NCI-H1105 treated with DMSO at 0.1 percent for 48 hours (cell line): ENCODE data around the gene ZZZ3.
A peak's percentile ranks its signal among the peaks of the same experiment; 100 is the strongest.
"Not testable (repeated sequence)": the region's sequence is repeated elsewhere in the genome, so short reads cannot be mapped to it uniquely, and the experiment has no call there.

Experiments used
- DNase-seq: peaks from one replicate; lab custom pipeline; 2025; lab: John Stamatoyannopoulos, UW

ZZZ3 gene

GRCh38 chr1:77682460-77683159, at the start of gene ZZZ3:
Gene ZZZ3, minus strand, starts transcription at chr1:77682658. Its CDS starts 49,304 bp downstream, at chr1:77633354.
- peak; percentile 95 for DNase-seq

DNA sequence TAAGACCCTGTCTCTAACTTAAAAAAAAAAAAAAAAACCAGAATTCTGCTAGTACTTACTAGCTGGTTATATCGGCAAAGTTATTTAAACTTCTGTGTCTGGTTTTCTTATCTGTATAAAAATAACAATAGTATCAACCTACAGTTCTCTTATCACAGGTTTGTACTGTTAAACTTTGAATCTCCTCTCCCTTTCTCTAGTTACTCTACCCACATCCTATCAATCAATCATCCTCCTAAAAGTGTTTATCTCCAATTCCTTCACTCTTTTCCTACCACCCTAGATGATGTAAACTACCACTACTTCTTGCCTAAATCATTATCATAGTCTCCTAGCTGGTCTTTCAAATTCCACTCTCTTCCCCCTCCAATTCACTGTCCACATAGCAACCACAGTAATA, 49.6 kb upstream of the ZZZ3 start:
- DNase-seq = no peak

DNA sequence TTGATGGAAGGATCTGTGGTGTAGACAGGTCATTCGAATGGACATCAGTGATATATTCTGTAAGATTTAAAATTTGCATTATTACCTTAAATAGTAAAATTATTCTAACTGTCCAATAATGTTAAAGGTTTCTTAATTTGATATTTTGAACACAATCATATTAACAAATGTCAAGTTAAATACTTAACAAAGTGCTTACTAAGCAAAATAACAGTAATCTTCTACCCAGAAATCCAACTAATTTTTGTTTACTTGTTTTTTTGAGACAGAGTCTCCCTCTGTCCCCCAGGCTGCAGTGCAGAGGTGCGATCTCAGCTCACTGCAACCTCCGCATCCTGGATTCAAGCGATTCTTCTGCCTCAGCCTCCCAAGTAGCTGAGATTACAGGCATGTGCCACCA, 43.2 kb upstream of the ZZZ3 start:
- no peak for DNase-seq

DNA sequence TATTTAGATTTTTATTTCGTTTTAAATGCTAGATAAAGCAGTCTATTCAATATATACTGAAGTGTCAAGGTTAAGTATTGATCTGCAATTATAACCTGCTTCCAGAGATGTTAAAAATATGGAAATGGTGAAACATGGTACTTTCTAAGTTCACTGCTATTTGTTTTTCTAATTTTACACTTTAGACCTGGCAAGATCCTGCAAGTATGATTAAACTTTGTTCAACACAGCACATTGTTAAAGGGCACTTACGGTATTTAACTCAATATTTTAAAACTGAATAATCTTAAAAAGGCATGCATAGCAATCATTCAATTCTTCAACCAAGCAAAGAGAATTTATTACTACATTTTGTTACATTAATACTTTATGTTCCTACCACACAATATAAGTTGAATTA, 35.7 kb upstream of the ZZZ3 start:
- DNase-seq = no peak

GRCh38 chr1:77716065-77716464, 33.6 kb upstream of the ZZZ3 start:
- no peak for DNase-seq

GRCh38 chr1:77709727-77710126, 27.3 kb upstream of the ZZZ3 start:
- DNase-seq = no peak

GRCh38 chr1:77706321-77706720, 23.9 kb upstream of the ZZZ3 start:
- no peak for DNase-seq

DNA sequence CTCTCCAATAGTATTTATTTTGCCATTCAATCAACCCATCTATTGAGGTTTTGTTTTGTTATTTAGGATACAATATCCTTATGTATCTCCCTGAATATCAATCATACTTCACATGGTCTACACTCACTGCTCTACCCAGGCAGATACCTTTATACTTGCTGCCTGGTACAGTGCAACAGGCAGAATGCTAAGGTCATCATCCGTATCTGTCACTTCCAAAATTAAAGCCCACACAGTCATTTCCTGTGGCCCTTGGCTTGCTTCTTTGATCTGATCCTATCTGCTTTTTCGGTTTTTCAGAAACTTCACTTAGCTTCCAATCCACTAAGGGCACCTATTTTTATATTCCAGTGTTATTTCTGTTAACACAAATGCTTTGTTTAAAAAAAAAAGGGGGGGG, 22.3 kb upstream of the ZZZ3 start:
- DNase-seq = no peak

GRCh38 chr1:77699673-77700072, 17.2 kb upstream of the ZZZ3 start:
- not testable (repeated sequence) for DNase-seq

DNA sequence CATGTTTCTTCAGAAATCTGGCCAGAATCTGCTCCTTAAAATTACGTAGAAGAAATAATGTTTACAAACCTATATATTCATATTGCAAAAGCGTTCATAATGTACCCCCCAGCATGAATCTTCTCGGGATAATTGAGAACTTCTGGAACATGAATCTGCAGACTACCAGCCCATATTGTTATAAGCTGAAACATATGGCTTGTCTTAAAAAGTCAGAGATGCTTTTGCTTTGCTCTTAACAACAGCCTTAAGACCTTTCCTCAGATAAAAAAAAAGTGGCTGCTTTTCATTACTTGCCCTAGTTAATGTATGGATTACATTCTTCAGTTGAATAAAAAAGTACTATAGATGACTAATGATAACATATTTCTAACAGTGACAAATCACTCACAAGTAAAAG, 15.0 kb upstream of the ZZZ3 start:
- DNase-seq = no peak

GRCh38 chr1:77688939-77689338, 6.5 kb upstream of the ZZZ3 start:
- DNase-seq = no peak

DNA sequence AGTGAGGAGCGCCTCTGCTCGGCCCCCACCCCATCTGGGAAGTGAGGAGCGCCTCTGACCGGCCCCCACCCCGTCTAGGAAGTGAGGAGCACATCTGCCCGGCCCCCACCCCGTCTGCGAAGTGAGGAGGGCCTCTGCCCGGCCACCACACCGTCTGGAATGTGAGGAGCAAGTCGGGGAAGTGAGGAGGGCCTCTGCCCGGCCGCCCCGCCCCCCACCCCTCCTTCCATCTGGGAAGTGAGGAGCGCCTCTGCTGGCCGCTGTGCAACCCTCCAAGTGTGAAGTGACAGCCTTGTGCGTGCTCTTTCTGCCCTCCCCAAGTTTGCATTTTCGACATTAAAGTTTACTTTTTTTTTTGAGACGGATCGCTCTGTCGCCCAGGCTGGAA, 5.1 kb upstream of the ZZZ3 start:
- DNase-seq = no peak

DNA sequence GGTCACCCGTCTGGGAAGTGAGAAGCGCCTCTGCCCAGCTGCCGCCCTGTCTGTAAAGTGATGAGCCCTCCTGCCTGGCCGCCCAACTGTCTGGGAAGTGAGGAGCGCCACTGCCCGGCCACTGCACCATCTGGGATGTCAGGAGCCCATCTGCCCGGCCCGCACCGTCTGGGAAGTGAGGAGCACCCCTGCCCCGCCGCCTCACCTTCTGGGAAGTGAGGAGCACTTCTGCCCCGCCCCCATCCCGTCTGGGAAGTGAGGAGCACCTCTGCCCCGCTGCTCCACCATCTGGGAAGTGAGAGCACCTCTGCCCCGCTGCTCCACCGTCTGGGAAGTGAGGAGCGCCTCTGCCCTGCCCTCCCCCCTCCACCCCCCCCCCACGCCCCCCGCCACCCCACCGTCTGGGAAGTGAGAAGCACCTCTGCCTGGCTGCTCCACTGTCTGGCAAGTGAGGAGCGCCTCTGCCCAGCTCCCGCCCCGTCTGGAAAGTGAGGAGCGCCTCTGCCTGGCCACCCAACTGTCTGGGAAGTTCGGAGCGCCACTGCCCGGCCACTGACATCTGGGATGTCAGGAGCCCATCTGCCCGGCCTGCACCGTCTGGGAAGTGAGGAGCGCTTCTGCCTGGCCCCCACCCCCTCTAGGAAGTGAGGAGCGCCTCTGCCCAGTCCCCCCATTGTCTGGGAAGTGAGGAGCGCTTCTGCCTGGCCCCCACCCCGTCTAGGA, 4.5 kb upstream of the ZZZ3 start:
- DNase-seq = no peak

- peak; percentile 93 for DNase-seq
Measured at GRCh38 chr1:77683160-77684148, 996 bp upstream of the ZZZ3 start.

GRCh38 chr1:77680173-77680572, 2.3 kb downstream of the ZZZ3 start:
- no peak for DNase-seq

DNA sequence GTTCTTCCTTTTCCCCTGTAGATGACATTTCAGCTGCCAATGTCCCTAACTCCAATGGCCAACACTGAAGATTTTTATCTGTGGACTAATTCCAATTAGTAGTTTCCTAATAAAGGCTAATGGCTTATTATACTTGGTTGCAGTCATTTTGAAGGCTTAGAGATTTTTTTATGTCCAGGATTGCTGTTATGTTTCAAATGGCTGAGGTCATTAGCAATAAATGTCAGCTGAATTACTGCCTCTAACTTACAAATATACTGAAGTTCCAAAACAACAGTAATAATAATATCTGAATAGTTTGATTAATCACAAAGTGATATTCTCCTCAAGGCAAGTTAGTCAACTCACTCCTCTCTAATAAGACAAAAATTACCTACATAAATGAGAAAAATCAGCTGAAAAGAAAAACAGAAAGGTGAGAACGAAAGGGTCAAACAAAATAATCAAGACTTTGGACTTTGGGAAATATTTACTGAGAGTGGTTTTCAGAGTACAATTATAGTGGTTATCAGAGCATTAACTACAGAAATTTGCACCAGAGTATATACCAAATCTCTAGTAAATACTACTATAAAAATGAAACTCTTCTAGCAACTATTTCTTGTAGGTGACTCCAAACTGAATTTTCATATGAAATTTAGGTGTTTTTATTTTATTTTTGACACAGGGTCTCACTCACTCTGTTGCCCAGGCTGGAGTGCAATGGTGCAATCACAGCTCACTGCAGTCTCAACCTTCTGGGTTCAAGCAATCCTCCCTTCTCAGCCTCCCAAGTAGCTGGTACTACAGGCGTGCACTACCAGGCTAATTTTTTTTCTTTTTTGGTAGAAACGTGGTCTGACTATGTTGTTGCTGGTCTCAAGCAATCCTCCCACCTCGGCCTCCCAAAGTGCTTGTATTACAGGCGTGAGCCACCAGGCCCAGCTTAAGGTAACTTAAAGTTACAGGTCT, 3.5 kb downstream of the ZZZ3 start:
- no peak for DNase-seq

- not testable (repeated sequence) for DNase-seq
Measured at GRCh38 chr1:77674807-77675206, 7.7 kb downstream of the ZZZ3 start.

DNA sequence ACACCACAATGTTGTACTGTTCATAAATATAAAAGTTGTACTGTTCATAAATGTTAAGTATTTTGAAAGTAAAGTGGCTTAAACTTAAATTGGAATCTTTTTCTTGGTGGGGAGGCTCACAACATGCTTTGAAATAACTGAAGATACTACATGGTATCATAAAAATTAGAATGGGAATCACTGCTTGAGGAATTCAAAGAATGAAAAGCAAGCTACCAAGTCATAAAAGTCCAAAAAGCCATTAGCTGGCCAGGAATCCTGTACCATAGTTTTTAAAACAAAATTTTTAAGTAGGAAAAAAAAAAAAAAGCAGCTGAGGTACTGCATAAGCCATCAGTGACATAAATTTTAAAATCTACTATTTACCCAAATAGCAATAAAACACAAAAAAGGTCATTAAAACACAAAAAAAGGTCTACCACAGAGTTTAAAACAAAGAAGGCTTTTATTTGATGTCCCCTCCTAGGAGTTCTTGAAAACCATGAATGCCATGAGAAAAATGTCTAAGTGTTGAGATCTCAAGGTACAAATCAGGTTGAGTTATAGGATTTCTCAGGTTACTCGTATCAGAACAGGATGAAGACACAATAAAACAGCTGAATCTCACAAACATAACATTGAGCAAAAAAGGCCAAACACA, 8.6 kb downstream of the ZZZ3 start:
- no peak for DNase-seq

GRCh38 chr1:77673030-77673429, 9.4 kb downstream of the ZZZ3 start:
- DNase-seq = no peak

GRCh38 chr1:77672374-77672773, 10.1 kb downstream of the ZZZ3 start:
- DNase-seq = no peak

- no peak for DNase-seq
Measured at GRCh38 chr1:77671836-77672235, 10.6 kb downstream of the ZZZ3 start.
